Neural progenitor cell (in vitro differentiated cells): ENCODE data around the gene ALG12.

ENCODE experiments used
- EZH2 ChIP-seq: fragments of 200-600 bp; sonication (generic); IDR thresholded peaks from 2 replicates; pipeline ENCODE4 v1.6.1; 2017; ENCODE audit warnings: antibody characterized with exemption, mild to moderate bottlenecking, moderate library complexity
- EZH2phosphoT487 ChIP-seq: fragments of 200-600 bp; sonication (generic); IDR thresholded peaks from 2 replicates; pipeline ENCODE4 v1.6.1; 2017; ENCODE audit warnings: antibody characterized with exemption
- TF ChIP-seq, protein P1 (sequence below): fragments of 200-600 bp; sonication (generic); IDR thresholded peaks from 2 replicates; pipeline ENCODE4 v1.5.1; 2017; ENCODE audit warnings: antibody characterized with exemption, mild to moderate bottlenecking

DNA sequence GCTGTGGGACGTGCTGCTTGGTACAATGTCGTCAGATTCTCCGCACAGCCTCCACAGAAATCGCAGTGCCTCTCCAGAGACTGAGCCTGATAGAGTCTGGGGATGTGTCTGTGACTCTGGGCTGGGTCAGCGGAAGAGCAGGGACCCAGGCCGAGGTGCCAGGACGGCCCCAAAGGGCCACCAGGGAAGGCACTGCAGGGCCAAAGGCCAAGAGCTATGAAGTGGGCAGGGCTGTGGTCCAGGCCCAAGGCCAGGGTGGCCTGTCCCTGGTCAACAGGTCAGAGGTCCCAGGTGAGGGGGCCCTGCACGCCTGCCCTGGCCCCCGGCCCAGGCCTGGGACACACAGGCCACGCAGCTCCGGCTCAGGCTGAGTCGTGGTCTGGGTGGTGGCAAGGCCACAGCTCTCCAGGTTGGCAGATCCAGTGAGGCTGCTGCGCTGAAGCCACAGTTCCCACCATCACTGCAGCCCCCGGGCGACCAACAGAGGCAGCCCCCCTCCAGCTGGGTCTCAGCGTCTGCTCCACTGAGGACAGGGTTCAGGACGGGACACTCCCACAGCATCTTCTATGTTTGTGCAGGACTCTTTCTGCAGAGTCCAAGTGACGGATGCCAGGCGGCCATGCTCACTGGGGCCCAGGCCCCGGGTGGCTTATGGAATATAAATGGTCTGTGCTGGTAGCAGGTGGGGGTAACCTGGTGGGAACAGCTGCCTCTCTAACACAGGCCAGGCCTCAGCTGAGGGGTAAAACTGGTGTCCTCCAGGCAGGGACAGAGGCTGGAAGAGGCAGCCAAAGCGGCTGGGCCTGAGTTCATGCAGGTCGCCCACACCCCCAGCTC, 37.6 kb upstream of the ALG12 start:
- TF ChIP-seq, protein P1, sequence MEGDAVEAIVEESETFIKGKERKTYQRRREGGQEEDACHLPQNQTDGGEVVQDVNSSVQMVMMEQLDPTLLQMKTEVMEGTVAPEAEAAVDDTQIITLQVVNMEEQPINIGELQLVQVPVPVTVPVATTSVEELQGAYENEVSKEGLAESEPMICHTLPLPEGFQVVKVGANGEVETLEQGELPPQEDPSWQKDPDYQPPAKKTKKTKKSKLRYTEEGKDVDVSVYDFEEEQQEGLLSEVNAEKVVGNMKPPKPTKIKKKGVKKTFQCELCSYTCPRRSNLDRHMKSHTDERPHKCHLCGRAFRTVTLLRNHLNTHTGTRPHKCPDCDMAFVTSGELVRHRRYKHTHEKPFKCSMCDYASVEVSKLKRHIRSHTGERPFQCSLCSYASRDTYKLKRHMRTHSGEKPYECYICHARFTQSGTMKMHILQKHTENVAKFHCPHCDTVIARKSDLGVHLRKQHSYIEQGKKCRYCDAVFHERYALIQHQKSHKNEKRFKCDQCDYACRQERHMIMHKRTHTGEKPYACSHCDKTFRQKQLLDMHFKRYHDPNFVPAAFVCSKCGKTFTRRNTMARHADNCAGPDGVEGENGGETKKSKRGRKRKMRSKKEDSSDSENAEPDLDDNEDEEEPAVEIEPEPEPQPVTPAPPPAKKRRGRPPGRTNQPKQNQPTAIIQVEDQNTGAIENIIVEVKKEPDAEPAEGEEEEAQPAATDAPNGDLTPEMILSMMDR: no peak
- no peak for TF ChIP-seq EZH2phosphoT487
- TF ChIP-seq EZH2: no peak
